ENCODE measurements around the gene SCG2.

- no peak for TF ChIP-seq POLR2AphosphoS5 (IDR thresholded peaks at IDR 0.05; ENCODE audit: low read depth, low read length)
- TF ChIP-seq, protein P1, sequence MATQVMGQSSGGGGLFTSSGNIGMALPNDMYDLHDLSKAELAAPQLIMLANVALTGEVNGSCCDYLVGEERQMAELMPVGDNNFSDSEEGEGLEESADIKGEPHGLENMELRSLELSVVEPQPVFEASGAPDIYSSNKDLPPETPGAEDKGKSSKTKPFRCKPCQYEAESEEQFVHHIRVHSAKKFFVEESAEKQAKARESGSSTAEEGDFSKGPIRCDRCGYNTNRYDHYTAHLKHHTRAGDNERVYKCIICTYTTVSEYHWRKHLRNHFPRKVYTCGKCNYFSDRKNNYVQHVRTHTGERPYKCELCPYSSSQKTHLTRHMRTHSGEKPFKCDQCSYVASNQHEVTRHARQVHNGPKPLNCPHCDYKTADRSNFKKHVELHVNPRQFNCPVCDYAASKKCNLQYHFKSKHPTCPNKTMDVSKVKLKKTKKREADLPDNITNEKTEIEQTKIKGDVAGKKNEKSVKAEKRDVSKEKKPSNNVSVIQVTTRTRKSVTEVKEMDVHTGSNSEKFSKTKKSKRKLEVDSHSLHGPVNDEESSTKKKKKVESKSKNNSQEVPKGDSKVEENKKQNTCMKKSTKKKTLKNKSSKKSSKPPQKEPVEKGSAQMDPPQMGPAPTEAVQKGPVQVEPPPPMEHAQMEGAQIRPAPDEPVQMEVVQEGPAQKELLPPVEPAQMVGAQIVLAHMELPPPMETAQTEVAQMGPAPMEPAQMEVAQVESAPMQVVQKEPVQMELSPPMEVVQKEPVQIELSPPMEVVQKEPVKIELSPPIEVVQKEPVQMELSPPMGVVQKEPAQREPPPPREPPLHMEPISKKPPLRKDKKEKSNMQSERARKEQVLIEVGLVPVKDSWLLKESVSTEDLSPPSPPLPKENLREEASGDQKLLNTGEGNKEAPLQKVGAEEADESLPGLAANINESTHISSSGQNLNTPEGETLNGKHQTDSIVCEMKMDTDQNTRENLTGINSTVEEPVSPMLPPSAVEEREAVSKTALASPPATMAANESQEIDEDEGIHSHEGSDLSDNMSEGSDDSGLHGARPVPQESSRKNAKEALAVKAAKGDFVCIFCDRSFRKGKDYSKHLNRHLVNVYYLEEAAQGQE (IDR thresholded peaks at IDR 0.05; ENCODE audit: insufficient read depth in 1 of 2, low read depth in 2 of 2, low read length in 2 of 2): no peak
- no peak for TF ChIP-seq TAF1 (IDR thresholded peaks at IDR 0.05; ENCODE audit: borderline replicate concordance, insufficient read depth, low read length)
- TF ChIP-seq SIN3A (IDR thresholded peaks at IDR 0.05; ENCODE audit: borderline replicate concordance, insufficient read depth, low read length): no peak
These were observed 1.1 kb downstream of the SCG2 start for GRCh38 chr2:223601018-223601417.

Data from PFSK-1 (cell line).